Measurements from ENCODE around the gene MYO1D. TPM values are rescaled to one million over a fixed set of nuclear protein-coding genes. Genes with fewer than 3 reads are reported as not detected.

The MYO1D gene
- total RNA-seq, 1 experiment from 2014 or later, result 1.3 TPM

DNA sequence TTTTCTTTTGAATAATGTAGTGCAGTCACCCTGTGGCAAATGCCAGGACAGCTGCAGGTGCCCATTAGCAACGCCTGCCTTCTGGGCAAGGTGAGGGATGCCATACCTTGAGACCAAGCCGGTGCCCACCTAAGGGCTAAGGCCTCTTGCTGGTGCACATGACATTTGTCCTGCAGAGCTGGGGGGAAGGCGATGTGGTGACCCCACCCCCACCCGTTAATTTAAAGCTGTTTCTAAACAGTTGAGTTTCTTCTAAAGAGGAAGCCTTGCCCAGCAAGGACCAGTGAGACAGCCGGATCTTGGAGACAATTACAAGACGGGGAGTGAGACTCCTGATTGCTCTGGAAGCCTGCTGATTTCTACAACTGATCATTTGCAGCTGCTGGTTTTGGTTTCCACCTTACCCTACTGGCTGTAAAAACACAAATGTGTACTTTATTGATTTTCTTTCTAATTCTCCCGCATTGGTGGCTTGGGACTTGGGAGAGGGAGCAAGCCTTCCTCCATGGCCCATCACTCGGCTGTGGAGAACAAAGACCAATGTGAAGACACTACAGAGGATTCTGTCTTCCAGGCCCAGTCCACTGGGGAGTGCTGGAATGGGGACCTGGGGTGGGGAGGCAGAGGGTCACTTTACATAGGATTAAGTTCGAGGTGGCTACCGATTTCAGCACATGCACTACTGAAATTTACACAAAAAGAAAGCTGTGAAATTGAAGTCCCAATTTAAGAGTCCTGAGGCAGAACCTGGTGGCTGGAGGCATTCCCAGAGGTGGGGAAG is 387.4 kb downstream of the MYO1D start:
- in situ Hi-C loops (cut with HindIII; ENCODE audit: low pct_unique_long_range_greater_than_20kb, low sequenced_read_pairs), result no loop called here
- intact Hi-C loops (cut with micrococcal nuclease; ENCODE audit: unreplicated experiment), result loop anchor here (10.0 kb wide), 1 partner anchor 115 kb away; no protein-coding TSS in a partner anchor
- no peak for DNase-seq (ENCODE audit: low read depth, low spot score)
- no peaks in the 10 kb centered on the region for H3K36me3 ChIP-seq (ENCODE audit: control insufficient read depth, insufficient read depth, low read length)
- ChIA-PET POLR2A (no interaction called here), CTCF (interaction anchor here (0.7 to 1.0 kb wide), 2 partner anchors 26 to 352 kb away, joined by 3 read pairs; no protein-coding TSS in a partner anchor)
- no peaks in the 10 kb centered on the region for H3K9me3 ChIP-seq (ENCODE audit: control insufficient read depth, insufficient read depth, low read depth, low read length)
- H3K27ac ChIP-seq (ENCODE audit: low read length), result no peak overlapping the region
- no peaks in the 10 kb centered on the region for H3K27me3 ChIP-seq (ENCODE audit: control insufficient read depth, insufficient read depth, low read length)
- no peak for TF ChIP-seq POLR2AphosphoS5 (IDR thresholded peaks at IDR 0.05; ENCODE audit: low read depth, low read length)
- no peak for TF ChIP-seq REST (IDR thresholded peaks at IDR 0.05; ENCODE audit: insufficient read depth in 1 of 2, low read depth in 2 of 2, low read length in 1 of 2)
- no peak for TF ChIP-seq TCF7L2 (IDR thresholded peaks at IDR 0.05; ENCODE audit: low read depth, low read length)
- no peak for TF ChIP-seq SIN3A (IDR thresholded peaks at IDR 0.05; ENCODE audit: borderline replicate concordance, insufficient read depth, low read depth, low read length)
- no peak for TF ChIP-seq CTCF (IDR thresholded peaks at IDR 0.05)
- H3K4me1 ChIP-seq (ENCODE audit: control insufficient read depth, insufficient read depth, low read length), result peaks cover 17% of the 10 kb centered on the region
- BruUV-seq (replicated peaks), result no TSS peak
- ATAC-seq, result no peak
- H3K4me3 ChIP-seq (ENCODE audit: low read depth in 2 of 2, low read length in 2 of 2), result no peak overlapping the region

- ATAC-seq (no peak), DNase-seq (ENCODE audit: low read depth, low spot score) (no peak)
- Histone ChIP-seq H3K9me3 (ENCODE audit: control insufficient read depth, insufficient read depth, low read depth, low read length) (no peaks in the 10 kb centered on the region), H3K27me3 (ENCODE audit: control insufficient read depth, insufficient read depth, low read length) (no peaks in the 10 kb centered on the region), H3K4me1 (ENCODE audit: control insufficient read depth, insufficient read depth, low read length) (peaks cover 21% of the 10 kb centered on the region), H3K36me3 (ENCODE audit: control insufficient read depth, insufficient read depth, low read length) (no peaks in the 10 kb centered on the region), H3K27ac (ENCODE audit: low read length) (no peak overlapping the region), H3K4me3 (ENCODE audit: low read depth in 2 of 2, low read length in 2 of 2) (no peak overlapping the region)
- intact Hi-C loops (cut with micrococcal nuclease; ENCODE audit: unreplicated experiment), result no loop called here
- ChIA-PET CTCF (interaction anchor here (0.5 to 1.0 kb wide), 2 partner anchors 26 to 58 kb away, joined by 3 read pairs; no protein-coding TSS in a partner anchor), POLR2A (no interaction called here)
- TF ChIP-seq REST (IDR thresholded peaks at IDR 0.05; ENCODE audit: insufficient read depth in 1 of 2, low read depth in 2 of 2, low read length in 1 of 2) (no peak), CTCF (IDR thresholded peaks at IDR 0.05) (no peak), SIN3A (IDR thresholded peaks at IDR 0.05; ENCODE audit: borderline replicate concordance, insufficient read depth, low read depth, low read length) (no peak), POLR2AphosphoS5 (IDR thresholded peaks at IDR 0.05; ENCODE audit: low read depth, low read length) (no peak), TCF7L2 (IDR thresholded peaks at IDR 0.05; ENCODE audit: low read depth, low read length) (no peak)
- in situ Hi-C loops (cut with HindIII; ENCODE audit: low pct_unique_long_range_greater_than_20kb, low sequenced_read_pairs), result no loop called here
- no TSS peak for BruUV-seq (replicated peaks)
These were observed 388.2 kb downstream of the MYO1D start for GRCh38 chr17:32488604-32489180.

All from Panc1 (cell line).